Left cardiac atrium (tissue), 4 donors: ENCODE measurements around the gene ZFX. TPM values are rescaled to one million over a fixed set of nuclear protein-coding genes. Genes with fewer than 3 reads are reported as not detected.
"Not testable (repeated sequence)": the region's sequence is repeated elsewhere in the genome, so short reads cannot be mapped to it uniquely, and the experiment has no call there.

ENCODE experiments used
- ATAC-seq, 2 donors: fragments of 200-7000 bp; cut with Tn5 transposase; one replicate each; pipeline ENCODE4 v1.9.1; 2020; ENCODE audit warnings: mild to moderate bottlenecking in 2 of 2, moderate library complexity in 2 of 2
- DNase-seq: peaks from one replicate; pipeline ENCODE4 v3.0.0-alpha.2; 2020
- intact Hi-C, 2 donors: fragments of 100-400 bp; cut with DNase I; formaldehyde crosslinking; loops; one replicate each; pipeline versions ENCODE4 v1.14.1 to v1.15.1; 2022 to 2023
- total RNA-seq, 2 donors: library from RNA; stranded (reverse); fragmentation: NEBNext Ultra II Directional; extraction: Animal tissue kit (Norgen Biotek cat#: 25700); gene quantifications; one replicate each; pipeline ENCODE4 v1.2.1, GENCODE V29; 2021
- donor health status: DM: no; HTN: yes; CAD: no.
- donor health status: DM: no; HTN: yes; CAD: no; lungs with severe emphysema.
- donor health status: DM: yes; HTN: yes; CAD: no.
- donor health status: Dilated cardiomyopathy.

The ZFX gene
- total RNA-seq, 2 donors from 2014 or later: 29.7 to 57.3 TPM

DNA sequence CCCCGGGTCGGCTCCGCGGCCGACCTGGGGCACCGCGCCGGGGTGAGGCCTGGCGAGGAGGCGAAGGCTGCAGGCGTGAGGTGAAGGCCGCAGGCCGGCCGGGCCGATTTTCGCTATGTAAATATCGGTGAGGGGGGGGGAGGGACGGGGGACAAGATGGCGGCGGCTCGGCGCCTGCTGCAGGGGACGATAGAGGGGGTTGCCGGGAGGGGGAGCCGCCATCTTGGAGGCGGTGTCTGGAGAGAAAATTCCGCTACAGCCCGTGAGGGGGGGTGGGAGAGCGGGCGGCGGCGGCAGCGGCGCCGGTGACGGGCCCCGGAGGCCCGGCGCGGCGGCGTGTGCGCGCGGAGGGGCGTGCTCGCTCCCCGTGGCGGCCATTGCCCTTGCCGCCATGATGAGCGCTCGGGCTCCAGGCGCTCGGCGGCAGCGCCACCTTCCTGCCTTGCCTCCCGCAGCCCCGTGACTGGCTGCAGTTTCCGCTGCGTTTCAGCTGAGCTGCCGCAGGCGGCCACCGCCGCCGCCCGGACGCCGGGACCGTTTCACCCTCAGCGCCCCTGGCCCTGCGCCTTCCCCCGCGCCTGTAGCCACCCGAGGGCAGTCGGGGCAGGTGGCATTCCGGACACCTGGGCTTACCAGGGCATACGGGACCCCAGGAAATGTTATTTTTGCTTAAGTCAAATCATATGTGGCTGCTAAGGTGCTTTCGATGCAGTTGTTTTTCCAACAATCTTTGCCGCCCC lies 692 bp downstream of the ZFX start:
- peak; percentile 94 for DNase-seq
- intact Hi-C loops: loop anchor here in 1 of 2 donors (10.0 kb wide), 1 partner anchor 95 kb away; the partner anchor contains the start of gene EIF2S3
- peak; percentile 87 to 91 for ATAC-seq

DNA sequence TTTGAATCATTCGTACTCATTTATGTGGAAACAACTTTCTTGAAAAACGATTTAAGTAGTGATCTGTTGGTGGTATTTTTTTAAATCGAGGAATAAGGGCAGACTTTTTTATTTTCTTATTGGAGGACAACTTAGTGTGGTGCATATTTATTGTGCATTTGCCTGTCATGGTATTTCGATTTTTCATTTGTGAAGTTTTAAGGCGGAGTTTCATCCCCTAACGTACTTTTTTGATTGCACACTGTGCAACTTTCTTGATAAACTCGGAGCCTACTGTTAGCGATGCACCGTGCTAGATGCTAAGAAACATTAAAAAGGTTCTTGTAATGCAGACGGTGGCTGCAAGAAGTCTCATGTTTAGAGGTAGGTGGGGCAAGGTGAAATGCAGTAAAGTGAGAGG lies 1.4 kb downstream of the ZFX start:
- intact Hi-C loops: loop anchor here in 1 of 2 donors (10.0 kb wide), 1 partner anchor 96 kb away; the partner anchor contains the start of gene EIF2S3
- ATAC-seq: no peak
- no peak for DNase-seq

DNA sequence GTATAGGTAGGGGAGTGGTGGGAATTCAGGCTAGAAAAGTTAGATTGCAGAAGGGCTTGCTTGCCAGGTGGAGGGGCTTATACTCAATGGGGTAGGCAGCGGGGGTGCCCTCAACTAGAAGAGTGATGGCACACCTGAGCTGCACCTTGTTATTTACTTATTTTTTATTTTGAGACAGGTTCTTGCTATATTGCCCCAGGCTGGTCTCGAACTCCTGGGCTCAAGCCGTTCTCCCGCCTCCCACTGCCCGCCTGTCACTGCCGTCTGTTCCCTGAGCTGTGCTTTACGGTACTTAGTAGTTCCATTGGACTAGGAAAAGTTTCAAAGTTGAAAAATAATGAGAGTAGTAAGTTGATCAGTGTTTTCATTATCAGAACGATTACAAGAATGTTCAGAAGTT lies 2.0 kb downstream of the ZFX start:
- intact Hi-C loops: loop anchor here in 1 of 2 donors (10.0 kb wide), 1 partner anchor 97 kb away; the partner anchor contains the start of gene EIF2S3
- no peak for DNase-seq
- ATAC-seq: no peak

DNA sequence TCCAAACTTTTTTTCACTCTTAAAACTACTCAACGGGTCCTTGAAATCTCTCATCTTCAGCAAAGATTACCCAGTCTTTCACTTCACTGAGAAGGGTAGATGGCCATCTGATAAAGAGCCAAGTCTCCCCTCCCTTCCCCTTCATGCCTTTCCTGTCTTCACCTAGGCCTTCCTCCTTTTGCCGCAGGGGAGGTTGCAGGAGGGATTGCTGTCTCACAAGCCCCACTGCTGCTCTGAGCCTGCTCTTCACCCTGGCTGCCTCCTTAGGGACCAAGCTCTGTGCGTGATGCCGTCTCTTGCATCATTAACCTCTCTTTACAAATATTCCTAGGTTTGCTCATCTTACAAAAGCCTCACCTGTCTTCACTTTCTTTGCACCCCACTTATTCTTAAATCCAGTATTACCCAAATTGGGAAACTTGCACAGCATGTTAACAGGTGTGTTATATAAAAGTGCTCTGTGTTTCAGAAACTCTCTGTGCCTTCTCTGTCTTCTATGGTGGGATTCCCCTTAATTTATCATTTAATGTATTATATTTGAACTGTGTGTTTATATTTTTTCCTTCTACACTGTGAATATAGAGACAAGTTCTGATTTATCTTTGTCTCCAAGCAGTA lies 3.8 kb downstream of the ZFX start:
- DNase-seq: no peak
- ATAC-seq: no peak
- intact Hi-C loops: loop anchor here in 1 of 2 donors (10.0 kb wide), 1 partner anchor 98 kb away; the partner anchor contains the start of gene EIF2S3

DNA sequence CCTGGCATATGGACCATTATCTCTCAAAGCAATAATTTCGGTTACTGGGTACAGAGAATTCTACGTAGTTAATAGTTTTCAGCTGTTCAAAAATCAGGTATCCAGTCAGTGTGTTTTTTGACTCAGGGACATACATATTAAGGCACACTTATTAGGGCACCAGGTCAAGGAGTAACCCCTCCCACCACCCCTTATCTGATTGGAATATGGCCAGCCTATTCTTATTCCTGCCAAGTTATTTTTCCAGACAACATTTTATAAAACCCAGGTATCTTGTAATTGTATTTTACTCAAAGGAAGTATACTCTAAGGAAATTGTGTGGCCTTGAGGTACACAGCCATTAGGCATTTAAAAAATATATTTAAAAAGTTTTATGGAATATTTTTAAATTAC lies 4.3 kb downstream of the ZFX start:
- intact Hi-C loops: loop anchor here in 1 of 2 donors (10.0 kb wide), 1 partner anchor 99 kb away; the partner anchor contains the start of gene EIF2S3
- DNase-seq: no peak
- no peak for ATAC-seq

DNA sequence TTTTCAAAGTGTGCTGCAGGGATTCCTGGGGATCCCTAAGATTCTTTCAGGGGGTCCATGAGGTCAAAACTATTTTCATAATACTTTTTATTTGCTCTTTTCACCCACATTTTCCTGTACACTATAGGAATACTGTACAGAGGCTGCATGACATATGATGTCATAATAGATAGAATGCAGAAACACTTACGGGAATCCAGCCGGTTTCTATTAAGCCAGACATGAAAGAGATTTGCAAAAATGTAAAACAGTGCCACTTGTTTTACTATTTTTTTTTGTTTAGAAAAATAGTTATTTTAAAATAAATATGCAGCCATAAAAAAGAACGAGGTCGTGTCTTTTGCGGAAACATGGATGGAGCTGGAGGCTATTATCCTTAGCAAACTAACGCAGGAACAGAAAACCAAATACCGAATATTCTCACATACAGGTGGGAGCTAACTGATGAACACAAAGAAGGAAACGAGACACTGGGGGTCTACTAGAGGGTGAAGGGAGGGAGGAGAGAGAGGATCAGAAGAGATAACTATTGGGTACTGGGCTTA lies 5.0 kb downstream of the ZFX start:
- intact Hi-C loops: loop anchor here in 1 of 2 donors (10.0 kb wide), 1 partner anchor 100 kb away; the partner anchor contains the start of gene EIF2S3
- DNase-seq (no peak), ATAC-seq (no peak)

DNA sequence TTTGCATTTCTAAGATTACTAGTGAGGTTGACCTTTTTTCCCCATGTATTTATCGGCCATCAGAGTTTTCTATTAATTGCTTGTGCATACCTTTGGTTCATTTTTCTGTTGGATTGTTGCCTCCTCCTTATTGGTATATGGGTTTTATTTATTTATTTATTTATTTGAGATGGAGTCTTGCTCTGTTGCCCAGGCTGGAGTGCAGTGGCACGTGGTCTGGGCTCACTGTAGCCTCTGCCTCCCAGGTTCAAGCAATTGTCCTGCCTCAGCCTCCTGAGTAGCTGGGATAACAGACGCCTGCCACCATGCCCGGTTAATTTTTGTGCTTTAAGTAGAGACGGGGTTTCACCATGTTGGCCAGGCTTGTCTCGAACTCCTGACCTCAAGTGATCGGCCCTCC lies 6.2 kb downstream of the ZFX start:
- not testable (repeated sequence) for DNase-seq, ATAC-seq
- intact Hi-C loops: loop anchor here in 1 of 2 donors (10.0 kb wide), 1 partner anchor 101 kb away; the partner anchor contains the start of gene EIF2S3

DNA sequence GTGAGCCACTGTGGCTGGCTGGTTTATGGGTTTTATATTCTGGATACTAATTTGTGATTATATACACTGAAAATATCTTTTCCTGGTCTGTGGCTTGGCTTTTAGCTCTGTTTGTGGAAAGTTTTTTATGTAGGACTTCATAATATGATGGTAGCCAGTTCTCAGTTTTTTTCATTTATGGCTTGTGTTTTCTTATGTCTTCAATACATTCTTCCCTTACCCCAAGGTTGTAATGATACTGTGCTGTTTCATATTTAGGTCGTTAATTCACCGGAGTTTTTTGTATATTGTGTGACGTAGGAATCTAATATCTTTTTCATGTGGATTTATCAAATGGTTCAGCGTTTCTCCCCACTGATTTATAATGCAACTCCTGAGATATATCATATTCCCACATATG lies 6.6 kb downstream of the ZFX start:
- DNase-seq: no peak
- intact Hi-C loops: loop anchor here in 1 of 2 donors (10.0 kb wide), 1 partner anchor 101 kb away; the partner anchor contains the start of gene EIF2S3
- no peak for ATAC-seq

DNA sequence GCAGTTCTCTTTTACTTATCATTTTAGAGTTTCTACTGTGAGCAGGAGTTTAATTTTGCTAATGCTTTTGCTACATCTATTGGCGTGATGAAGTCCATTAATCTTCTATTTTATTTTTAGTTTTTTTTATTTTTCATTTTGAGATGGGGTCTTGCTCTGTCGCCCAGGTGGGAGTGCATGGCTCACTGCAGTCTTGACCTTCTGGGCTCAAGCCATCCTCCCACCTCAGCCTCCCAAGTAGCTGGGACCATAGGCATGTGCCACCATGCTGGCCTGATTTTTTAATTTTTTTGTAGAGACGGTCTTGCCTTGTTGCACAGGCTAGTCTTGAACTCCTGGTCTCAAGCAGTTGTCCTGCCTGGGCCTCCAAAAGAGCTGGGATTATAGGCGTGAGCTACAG lies 9.4 kb downstream of the ZFX start:
- DNase-seq (no peak), ATAC-seq (no peak)
- intact Hi-C loops: loop anchor here in 1 of 2 donors (10.0 kb wide), 1 partner anchor 104 kb away; the partner anchor contains the start of gene EIF2S3

DNA sequence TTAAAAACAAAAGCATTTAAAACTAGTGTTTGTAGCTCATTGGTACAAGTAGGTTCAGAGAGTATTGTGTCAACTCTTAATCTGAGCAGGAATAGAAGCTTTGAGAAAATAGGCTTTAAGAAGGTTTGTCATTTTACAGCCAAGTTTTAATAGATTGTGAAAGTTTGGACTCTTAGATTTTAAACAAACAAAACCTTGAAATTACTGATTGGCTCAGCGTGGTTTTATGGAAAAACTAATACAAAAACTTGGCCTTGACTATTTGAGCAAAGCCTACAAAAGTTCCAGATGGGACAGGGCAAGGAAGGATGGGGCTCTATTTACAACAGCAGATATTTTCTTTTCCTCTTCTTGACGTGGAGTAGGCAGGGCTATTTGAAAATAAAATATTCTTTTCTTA lies 16.5 kb downstream of the ZFX start:
- DNase-seq: no peak
- intact Hi-C loops: no loop called here
- no peak for ATAC-seq

DNA sequence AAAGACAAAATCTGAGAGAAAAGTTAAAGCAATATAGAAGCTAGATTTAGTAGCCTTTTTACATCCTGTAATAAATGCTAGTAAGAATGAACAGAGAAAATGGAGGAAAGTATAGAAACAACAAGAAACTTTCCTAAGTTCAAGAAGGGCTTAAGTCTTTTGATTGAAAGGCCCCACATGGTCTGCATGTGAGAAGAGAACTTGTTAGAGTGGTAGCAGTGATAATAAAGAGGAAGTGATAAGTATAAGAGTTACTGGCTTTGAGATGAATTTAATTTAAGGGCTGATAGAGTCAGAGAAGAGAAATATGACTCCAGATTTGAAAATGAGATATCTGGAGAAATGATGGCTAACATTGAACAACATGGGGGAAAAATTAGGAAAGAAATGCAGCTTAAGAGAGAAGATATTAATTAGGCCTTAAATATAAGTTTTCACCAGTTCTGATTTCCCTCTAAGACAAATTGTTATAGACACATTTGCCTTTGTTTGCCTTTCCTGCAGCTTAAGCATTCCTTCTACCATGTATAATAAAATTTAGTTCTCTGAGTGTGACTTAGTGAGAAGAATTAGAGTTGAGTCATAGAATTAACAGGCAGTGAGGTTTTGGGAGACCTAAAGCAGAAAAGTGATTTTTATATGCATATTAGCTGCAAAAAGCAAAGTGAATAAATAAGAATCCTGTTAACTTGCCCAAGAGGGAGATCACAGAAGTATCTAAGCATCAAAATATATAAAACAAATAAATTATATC lies 18.4 kb downstream of the ZFX start:
- ATAC-seq: no peak
- intact Hi-C loops: no loop called here
- no peak for DNase-seq

DNA sequence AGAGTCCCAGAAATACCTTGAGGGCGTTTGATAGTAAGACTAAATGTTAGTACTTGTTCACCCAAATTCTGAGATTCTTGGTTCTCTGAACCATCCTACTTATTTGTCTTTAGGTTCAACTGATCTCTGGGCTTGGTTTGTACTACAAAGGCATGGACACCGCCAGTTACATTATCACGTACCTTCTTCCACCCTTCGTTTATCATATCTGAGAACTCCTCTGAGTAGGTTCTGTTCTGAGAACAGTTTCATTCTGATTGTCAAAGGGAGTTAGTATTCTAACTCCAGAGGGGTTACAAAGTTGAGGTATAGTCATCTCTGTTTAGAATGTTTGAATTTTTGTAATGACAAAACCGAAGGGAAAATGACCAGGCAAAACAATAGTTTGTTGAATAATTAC lies 19.3 kb downstream of the ZFX start:
- intact Hi-C loops: no loop called here
- ATAC-seq: no peak
- no peak for DNase-seq

DNA sequence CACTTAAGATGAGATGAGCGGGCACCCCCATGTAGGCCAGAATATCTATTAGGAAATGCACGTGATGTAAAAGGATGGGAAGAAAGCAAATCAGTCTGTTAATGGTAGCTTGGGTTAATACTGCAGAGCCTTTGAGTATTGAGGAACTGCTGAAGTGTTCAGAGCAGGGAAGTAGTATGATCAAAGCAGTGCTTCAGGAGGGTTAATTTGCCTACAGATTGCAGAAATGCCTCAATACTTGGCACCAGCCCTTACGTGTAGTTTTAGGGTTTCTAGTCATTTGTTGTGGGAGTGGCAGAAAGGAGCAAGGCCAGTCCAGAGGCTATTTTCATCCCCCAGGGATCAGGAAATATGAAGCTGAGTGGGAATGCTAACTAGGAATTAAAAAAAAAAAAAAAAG lies 19.7 kb downstream of the ZFX start:
- no peak for DNase-seq
- peak in 1 of 2 donors; percentile 27 for ATAC-seq
- intact Hi-C loops: no loop called here

DNA sequence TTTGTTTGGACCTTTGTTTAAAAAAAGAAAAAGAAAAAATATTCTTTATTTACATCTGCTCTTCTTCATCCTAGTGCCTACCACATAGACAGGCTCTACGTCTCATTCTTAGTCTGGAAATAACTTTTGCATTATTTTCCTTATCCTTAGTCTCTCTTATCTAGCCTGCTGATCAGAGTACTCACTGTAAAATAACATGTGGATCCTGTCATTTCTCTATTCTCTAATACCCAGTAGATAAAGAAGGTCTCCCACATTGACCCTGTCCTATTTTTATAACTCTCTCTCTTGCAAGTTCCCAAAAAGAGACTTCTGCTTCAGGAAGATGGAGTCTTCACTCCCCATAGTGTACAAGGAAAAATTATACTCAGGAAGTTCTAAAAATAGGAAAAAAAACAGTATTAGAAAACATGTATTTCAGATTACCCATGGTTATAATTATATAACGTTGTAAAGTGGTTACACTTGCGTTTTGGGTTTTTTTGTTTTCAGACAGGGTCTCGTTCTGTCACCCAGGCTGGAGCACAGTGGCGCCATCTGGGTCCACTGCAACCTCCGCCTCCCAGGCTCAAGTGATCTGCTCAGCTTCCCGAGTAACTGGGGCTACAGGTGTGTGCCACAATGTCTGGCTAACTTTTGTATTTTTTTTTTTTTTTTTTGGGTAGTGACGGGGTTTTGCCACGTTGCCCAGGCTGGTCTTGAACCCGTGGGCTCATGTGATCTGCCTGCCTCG lies 23.8 kb downstream of the ZFX start:
- DNase-seq (no peak), ATAC-seq (no peak)
- intact Hi-C loops: no loop called here

DNA sequence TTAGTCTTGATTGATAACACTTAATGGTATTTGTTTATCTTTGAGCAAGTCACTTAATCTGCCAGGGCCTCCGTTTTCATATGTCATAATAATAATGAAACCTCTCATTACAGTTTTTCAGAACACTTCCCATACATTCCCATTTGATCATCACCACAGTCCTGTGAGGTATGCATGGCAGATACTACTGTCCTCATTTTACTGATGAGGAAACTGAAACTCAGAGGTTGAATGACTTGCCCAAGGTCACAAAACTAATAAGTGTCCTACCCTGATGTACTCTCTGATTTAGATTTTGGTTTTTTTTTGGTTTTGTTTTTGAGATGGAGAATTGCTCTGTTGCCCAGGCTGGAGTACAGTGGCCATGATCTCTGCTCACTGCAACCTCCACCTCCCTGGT lies 25.7 kb downstream of the ZFX start:
- ATAC-seq (no peak), DNase-seq (no peak)
- intact Hi-C loops: no loop called here

DNA sequence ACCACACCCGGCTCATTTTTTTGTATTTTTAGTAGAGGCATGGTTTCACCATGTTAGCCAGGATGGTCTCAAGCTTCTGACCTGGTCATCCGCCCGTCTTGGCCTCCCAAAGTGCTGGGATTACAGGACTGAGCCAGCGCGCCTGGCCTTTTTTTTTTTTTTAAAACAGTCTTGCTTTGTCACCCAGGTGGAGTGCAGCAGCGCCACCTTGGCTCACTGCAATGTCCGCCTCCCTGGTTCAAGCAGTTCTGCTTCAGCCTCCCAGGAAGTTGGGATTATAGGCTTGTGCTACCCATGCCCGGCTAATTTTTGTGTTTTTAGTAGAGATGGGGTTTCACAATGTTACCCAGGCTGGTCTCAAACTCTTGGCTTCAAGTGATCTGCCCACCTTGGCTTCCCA lies 28.9 kb downstream of the ZFX start:
- DNase-seq (no peak), ATAC-seq (no peak)
- intact Hi-C loops: no loop called here

DNA sequence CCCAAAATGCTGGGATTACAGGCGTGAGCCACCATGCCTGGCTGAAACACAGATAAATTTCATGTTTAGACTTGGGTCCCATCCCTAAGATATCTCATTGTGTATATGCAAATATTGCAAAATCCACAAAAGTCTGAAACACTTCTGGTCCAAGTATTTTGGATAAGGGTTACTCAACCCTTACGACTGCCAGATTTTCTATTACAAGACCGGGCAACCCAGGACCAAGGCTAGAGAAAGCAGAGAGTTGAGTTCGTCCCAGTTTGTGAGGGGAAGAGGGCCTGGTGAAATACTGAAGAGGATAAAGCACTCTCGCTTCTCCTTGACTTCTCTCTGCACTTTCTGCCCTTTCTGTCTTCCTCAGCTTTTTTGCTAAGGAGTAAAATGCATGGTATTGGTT lies 34.5 kb downstream of the ZFX start:
- ATAC-seq (peak in 1 of 2 donors; percentile 47), DNase-seq (no peak)
- intact Hi-C loops: no loop called here

DNA sequence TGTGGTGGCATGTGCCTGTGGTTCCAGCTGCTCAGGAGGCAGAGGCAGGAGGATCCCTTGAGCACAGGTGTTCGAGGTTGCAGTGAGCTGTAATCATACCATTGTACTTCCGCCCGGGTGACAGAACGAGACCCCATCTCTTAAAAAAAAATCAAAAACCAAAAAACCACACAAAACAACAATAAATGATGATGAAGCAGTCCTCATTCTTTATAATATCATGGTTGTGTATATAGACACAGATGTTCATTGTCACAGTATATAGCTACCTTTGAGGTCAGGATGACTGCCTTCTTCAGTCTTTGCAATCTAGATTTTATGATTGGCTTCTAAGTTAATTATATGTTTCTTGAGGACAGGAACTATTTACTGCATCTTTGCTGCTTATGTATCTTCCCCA lies 37.0 kb downstream of the ZFX start:
- ATAC-seq: no peak
- DNase-seq: no peak
- intact Hi-C loops: no loop called here

DNA sequence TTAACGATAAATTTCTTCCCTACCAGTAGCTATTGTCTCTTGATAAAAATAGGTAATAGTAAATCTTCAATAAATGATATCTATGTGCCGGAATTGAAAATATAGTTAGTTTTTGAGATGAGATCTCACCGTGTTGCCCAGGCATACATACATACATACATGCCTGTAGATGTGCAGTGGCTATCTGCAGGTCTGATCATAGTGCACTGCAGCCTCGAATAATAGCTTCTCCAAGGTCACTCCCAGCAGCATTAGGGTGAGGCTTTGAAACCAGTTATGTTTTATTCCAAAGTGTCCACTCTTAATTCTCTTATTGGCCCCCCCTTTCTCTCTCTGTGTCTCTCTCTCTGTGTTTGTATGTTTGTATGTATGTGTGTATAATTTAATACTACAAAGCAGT lies 37.5 kb downstream of the ZFX start:
- ATAC-seq (no peak), DNase-seq (no peak)
- intact Hi-C loops: no loop called here
